ENCODE measurements around the gene NAB2. TPM values are rescaled to one million over a fixed set of nuclear protein-coding genes. Genes with fewer than 3 reads are reported as not detected.

The NAB2 gene
- total and polyA plus RNA-seq, 9 of the 15 experiments (the other 6 are each of a cell fraction or from before 2014, with no cell fraction given), result 0.45 to 40.9 (median 20.4) TPM

DNA sequence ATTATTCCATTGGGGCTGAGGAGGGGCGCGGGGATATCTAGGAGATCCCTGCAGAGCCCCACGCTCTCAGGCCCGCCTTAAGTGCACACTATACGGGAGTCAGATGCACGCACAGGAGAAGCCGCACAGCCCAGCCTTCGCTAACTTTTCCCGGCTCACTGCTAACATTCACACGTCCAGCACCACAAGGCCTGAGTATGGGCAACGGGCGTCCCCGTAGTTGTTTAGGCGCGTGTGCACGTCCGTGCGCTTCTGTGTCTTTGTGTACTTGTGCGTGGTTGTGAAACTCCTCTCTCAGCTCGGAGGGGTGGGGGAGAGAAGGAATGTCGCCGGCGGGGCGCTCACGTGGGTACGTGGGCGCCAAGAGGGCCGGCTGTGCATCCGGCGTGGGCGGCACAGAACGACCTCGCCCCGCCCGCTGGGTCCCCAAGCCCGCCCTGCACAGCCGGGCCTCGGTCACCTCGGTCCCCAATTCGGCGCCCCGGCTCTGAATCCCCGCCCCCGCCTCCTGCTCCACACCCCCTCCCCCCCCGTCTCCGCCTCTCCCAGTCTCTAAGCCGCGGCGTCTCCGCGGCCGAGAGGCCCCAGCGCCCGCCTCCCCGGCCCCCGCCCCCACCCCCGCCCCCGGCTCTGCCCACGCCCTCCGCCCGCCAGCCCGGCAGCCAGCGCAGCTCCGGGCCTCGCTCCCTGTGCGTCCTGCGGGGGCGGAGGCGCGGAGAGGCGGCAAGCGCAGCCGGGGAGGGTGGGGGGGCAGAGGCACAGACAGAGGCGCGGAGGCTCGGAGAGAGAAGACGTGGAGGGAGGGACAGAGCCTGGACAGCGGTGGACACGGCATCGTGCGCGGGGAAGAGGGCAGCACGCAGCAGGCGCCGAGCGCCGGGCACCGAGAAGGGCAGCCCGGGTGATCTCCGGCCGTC is at the start of gene NAB2 (continued):
- TF ChIP-seq, protein P1, sequence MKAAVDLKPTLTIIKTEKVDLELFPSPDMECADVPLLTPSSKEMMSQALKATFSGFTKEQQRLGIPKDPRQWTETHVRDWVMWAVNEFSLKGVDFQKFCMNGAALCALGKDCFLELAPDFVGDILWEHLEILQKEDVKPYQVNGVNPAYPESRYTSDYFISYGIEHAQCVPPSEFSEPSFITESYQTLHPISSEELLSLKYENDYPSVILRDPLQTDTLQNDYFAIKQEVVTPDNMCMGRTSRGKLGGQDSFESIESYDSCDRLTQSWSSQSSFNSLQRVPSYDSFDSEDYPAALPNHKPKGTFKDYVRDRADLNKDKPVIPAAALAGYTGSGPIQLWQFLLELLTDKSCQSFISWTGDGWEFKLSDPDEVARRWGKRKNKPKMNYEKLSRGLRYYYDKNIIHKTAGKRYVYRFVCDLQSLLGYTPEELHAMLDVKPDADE (conservative IDR thresholded peaks at IDR 0.05; ENCODE audit: control insufficient read depth, low read depth, low read length), result peak; percentile 11; the same call in 1 of the 2 replicates
- TF ChIP-seq MTA1 (IDR thresholded peaks at IDR 0.05; ENCODE audit: borderline replicate concordance) (peak; percentile 29; the same call in 1 of the 2 replicates), NFRKB (IDR thresholded peaks at IDR 0.05; ENCODE audit: low read depth) (peak; percentile 44; the same call in 1 of the 2 replicates), ZNF143 (CRISPR knock-in tag; IDR thresholded peaks at IDR 0.05) (0 out of 2 replicates have a peak, but pooled peaks have one; percentile 32), NCOA1 (IDR thresholded peaks at IDR 0.05; ENCODE audit: low read depth) (0 out of 2 replicates have a peak, but pooled peaks have one; percentile 42), NRF1 (conservative IDR thresholded peaks at IDR 0.05 in 1 of 2, IDR thresholded peaks at IDR 0.05 in 1 of 2) (peak in 1 of 2 experiments; percentile 57), RFX5 (IDR thresholded peaks at IDR 0.05; ENCODE audit: low read depth, low read length) (no peak), POLR2B (IDR thresholded peaks at IDR 0.05; ENCODE audit: low read depth, partially characterized antibody) (peak; percentile 63), CEBPB (tag; IDR thresholded peaks at IDR 0.05) (peak; percentile 95), NEUROD1 (IDR thresholded peaks at IDR 0.05; ENCODE audit: borderline replicate concordance, low read depth, low read length, partially characterized antibody) (peak; percentile 48)
- TF ChIP-seq, protein P2, sequence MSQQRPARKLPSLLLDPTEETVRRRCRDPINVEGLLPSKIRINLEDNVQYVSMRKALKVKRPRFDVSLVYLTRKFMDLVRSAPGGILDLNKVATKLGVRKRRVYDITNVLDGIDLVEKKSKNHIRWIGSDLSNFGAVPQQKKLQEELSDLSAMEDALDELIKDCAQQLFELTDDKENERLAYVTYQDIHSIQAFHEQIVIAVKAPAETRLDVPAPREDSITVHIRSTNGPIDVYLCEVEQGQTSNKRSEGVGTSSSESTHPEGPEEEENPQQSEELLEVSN (IDR thresholded peaks at IDR 0.05; ENCODE audit: borderline replicate concordance in 1 of 2, extremely low read depth in 1 of 2, insufficient read depth in 1 of 2, insufficient read length in 1 of 2, low read depth in 1 of 2, low read length in 1 of 2, poor library complexity in 1 of 2, severe bottlenecking in 1 of 2), result peak; percentile 80 to 86
- TF ChIP-seq, protein P3, sequence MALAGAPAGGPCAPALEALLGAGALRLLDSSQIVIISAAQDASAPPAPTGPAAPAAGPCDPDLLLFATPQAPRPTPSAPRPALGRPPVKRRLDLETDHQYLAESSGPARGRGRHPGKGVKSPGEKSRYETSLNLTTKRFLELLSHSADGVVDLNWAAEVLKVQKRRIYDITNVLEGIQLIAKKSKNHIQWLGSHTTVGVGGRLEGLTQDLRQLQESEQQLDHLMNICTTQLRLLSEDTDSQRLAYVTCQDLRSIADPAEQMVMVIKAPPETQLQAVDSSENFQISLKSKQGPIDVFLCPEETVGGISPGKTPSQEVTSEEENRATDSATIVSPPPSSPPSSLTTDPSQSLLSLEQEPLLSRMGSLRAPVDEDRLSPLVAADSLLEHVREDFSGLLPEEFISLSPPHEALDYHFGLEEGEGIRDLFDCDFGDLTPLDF (CRISPR knock-in tag; IDR thresholded peaks at IDR 0.05), result peak; percentile 69; the same call in 1 of the 2 replicates
- TF ChIP-seq, protein P4, sequence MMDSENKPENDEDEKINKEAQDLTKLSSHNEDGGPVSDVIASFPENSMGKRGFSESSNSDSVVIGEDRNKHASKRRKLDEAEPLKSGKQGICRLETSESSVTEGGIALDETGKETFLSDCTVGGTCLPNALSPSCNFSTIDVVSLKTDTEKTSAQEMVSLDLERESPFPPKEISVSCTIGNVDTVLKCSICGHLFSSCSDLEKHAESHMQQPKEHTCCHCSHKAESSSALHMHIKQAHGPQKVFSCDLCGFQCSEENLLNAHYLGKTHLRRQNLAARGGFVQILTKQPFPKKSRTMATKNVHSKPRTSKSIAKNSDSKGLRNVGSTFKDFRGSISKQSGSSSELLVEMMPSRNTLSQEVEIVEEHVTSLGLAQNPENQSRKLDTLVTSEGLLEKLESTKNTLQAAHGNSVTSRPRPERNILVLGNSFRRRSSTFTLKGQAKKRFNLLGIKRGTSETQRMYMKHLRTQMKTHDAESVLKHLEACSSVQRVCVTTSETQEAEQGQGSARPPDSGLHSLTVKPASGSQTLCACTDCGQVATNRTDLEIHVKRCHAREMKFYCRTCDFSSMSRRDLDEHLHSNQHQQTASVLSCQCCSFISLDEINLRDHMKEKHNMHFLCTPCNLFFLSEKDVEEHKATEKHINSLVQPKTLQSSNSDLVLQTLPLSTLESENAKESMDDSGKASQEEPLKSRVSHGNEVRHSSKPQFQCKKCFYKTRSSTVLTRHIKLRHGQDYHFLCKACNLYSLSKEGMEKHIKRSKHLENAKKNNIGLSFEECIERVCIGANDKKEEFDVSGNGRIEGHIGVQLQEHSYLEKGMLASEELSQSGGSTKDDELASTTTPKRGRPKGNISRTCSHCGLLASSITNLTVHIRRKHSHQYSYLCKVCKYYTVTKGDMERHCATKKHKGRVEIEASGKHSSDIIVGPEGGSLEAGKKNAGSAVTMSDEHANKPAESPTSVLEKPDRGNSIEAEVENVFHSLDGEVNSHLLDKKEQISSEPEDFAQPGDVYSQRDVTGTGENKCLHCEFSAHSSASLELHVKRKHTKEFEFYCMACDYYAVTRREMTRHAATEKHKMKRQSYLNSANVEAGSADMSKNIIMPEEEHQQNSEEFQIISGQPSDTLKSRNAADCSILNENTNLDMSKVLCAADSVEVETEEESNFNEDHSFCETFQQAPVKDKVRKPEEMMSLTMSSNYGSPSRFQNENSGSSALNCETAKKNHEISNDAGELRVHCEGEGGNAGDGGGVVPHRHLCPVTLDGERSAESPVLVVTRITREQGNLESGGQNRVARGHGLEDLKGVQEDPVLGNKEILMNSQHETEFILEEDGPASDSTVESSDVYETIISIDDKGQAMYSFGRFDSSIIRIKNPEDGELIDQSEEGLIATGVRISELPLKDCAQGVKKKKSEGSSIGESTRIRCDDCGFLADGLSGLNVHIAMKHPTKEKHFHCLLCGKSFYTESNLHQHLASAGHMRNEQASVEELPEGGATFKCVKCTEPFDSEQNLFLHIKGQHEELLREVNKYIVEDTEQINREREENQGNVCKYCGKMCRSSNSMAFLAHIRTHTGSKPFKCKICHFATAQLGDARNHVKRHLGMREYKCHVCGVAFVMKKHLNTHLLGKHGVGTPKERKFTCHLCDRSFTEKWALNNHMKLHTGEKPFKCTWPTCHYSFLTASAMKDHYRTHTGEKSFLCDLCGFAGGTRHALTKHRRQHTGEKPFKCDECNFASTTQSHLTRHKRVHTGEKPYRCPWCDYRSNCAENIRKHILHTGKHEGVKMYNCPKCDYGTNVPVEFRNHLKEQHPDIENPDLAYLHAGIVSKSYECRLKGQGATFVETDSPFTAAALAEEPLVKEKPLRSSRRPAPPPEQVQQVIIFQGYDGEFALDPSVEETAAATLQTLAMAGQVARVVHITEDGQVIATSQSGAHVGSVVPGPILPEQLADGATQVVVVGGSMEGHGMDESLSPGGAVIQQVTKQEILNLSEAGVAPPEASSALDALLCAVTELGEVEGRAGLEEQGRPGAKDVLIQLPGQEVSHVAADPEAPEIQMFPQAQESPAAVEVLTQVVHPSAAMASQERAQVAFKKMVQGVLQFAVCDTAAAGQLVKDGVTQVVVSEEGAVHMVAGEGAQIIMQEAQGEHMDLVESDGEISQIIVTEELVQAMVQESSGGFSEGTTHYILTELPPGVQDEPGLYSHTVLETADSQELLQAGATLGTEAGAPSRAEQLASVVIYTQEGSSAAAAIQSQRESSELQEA (IDR thresholded peaks at IDR 0.05; ENCODE audit: low read depth), result peak; percentile 30; the same call in 1 of the 2 replicates

Measured in K562 (cell line).